NT2/D1 (cell line): ENCODE results near the gene MEDAG.

Experiments used
- DNase-seq: peaks from one replicate; pipeline ENCODE4 v3.0.0-alpha.2; 2011; ENCODE audit warnings: low read depth, low spot score
- H3K27me3 ChIP-seq: 2 replicates; pipeline ENCODE4 v1.6.0; 2011; ENCODE audit warnings: mild to moderate bottlenecking; ENCODE audit not compliant: insufficient read length, insufficient read depth
- H3K36me3 ChIP-seq: 2 replicates; pipeline ENCODE4 v1.6.1; 2011; ENCODE audit warnings: mild to moderate bottlenecking, low read length, mixed read lengths; ENCODE audit not compliant: insufficient read depth, insufficient read length
- H3K4me1 ChIP-seq: 2 replicates; pipeline ENCODE4 v1.5.1; 2011; ENCODE audit not compliant: insufficient read depth, insufficient read length
- H3K4me3 ChIP-seq: 2 replicates; pipeline ENCODE4 v1.5.1; 2011; ENCODE audit warnings: low read depth; ENCODE audit not compliant: insufficient read length
- H3K9ac ChIP-seq: 2 replicates; pipeline ENCODE4 v1.6.0; 2011; ENCODE audit warnings: low read depth; ENCODE audit not compliant: insufficient read length
- H3K9me3 ChIP-seq: 2 replicates; pipeline ENCODE4 v1.5.1; 2011; ENCODE audit warnings: mild to moderate bottlenecking, low read length; ENCODE audit not compliant: insufficient read depth
- SUZ12 ChIP-seq: IDR thresholded peaks from 2 replicates; pipeline ENCODE4 v1.6.1; 2011; ENCODE audit not compliant: insufficient read length, insufficient read depth; ENCODE audit errors: extremely low read depth
- YY1 ChIP-seq: IDR thresholded peaks from 2 replicates; pipeline ENCODE4 v1.6.1; 2011; ENCODE audit not compliant: insufficient read length, insufficient read depth
- ZNF274 ChIP-seq: IDR thresholded peaks from 2 replicates; pipeline ENCODE4 v1.6.1; 2011; ENCODE audit warnings: mild to moderate bottlenecking, low read depth, low read length

MEDAG gene

DNA sequence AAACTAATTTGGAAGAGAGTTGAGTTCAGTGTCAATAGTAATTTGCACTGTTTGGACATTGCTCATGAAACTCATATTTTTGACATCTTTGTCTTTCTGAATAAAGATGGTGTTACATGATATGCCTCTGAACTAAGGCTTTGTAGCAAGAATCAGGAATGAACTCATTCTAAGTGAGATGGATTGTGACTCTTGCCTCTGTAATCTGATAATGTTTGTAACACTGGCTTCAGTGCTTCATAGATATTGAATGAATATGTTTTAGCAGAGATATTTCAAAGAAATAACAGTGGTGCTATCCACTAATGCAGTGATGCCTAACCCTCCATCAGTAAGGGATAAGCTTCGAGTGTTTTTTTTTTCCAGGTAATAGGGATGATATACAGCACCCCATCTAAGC is 59.3 kb downstream of the MEDAG start:
- no peak for TF ChIP-seq YY1
- Histone ChIP-seq H3K36me3 (no peaks in the 10 kb centered on the region), H3K4me1 (no peaks in the 10 kb centered on the region), H3K9me3 (peaks cover 35% of the 10 kb centered on the region), H3K4me3 (no peak overlapping the region), H3K27me3 (no peaks in the 10 kb centered on the region), H3K9ac (no peak overlapping the region)
- DNase-seq, result no peak

DNA sequence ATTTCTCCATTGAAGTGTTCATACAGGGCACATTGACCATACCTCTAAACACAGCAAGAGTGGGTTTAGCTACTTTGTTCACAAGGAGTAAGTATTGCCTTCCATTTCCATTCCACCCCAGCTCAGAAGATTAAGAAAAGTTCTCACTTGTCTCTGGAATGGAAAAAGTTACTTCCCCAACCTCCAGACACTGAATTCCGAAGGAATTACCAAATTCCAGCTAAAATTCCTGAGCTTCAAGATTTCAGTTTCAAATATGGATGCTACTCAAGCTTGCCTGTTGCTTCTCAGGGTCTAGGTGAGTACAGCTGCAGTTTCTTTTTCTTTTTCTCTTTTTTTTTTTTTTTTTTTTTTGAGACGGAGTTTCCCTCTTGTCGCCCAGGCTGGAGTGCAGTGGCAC is 60.0 kb downstream of the MEDAG start:
- H3K4me1 ChIP-seq, result no peaks in the 10 kb centered on the region
- TF ChIP-seq ZNF274 (no peak), SUZ12 (no peak)
- H3K4me3 ChIP-seq, result no peak overlapping the region
- no peak for DNase-seq
- H3K9ac ChIP-seq, result no peak overlapping the region
- no peaks in the 10 kb centered on the region for H3K27me3 ChIP-seq
- peaks cover 30% of the 10 kb centered on the region for H3K9me3 ChIP-seq
- H3K36me3 ChIP-seq, result no peaks in the 10 kb centered on the region

DNA sequence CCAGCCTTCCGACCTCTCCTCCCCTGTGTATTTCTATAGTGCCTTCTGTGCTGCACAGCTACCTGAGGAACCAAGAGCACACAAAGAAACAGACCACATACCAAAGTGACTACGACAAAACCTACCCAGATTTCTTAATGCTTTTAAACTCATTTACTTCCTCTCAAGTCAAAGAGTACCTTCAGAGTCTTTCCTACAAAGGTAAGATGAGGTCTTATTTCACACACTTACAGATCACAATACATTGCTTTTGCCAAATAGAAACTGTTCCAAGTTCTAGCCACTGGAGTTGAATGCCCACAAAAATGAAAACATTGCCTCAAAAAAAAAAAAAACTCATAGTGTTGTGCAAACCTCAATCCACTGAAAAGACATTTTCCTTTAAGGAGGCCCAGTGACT is 62.8 kb downstream of the MEDAG start:
- Histone ChIP-seq H3K9ac (no peak overlapping the region), H3K4me1 (no peaks in the 10 kb centered on the region), H3K9me3 (peaks cover 30% of the 10 kb centered on the region), H3K4me3 (no peak overlapping the region), H3K27me3 (no peaks in the 10 kb centered on the region), H3K36me3 (no peaks in the 10 kb centered on the region)
- no peak for DNase-seq
- TF ChIP-seq ZNF274 (no peak), SUZ12 (no peak), YY1 (no peak)

DNA sequence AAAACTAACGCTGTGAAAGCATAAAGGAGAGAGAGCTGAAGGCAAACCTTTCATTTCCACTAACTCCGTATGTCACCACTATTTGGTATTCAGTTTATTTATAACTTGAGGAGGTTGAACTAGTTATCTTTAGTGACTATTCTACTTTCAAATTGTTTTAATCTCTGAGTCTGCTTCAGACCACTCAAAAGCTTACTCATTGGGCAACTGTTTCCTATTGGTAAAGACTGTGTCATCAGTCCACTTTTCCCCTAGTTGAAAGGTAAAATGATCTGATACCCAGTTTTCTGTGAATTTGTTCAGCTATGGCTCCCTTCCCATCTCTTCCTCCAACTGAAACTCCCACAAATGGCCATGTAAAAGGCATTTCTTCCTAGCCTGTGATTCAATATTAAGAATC is 65.5 kb downstream of the MEDAG start:
- peaks cover 17% of the 10 kb centered on the region for H3K9me3 ChIP-seq
- TF ChIP-seq SUZ12 (no peak), ZNF274 (no peak), YY1 (no peak)
- H3K4me1 ChIP-seq, result no peaks in the 10 kb centered on the region
- H3K27me3 ChIP-seq, result no peaks in the 10 kb centered on the region
- H3K36me3 ChIP-seq, result no peaks in the 10 kb centered on the region
- no peak overlapping the region for H3K4me3 ChIP-seq
- H3K9ac ChIP-seq, result no peak overlapping the region
- no peak for DNase-seq

DNA sequence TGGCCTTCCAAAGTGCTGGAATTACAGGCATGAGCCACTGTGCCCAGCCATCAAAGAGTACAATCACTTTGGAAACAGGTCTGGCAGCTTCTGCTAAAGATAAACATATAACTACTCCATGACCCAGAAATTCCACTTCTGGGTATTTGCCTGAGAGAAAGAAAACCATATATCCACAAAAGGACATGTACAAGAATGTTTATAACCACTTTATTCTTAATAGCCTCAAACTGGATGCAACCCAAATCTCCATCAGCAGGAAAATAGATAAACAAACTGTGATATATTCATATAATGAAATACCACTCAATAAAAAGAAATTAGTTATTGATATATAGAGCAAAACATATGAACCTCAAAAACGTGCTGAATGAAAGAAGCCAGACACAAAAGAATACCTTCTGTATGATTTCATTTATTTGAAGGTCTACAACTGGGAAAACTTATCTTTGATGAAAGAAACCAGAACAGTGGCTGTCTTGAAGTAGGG is 66.9 kb downstream of the MEDAG start:
- no peaks in the 10 kb centered on the region for H3K27me3 ChIP-seq
- DNase-seq, result no peak
- H3K4me3 ChIP-seq, result no peak overlapping the region
- H3K9me3 ChIP-seq, result peaks cover 4% of the 10 kb centered on the region; the same call in 1 of the 2 replicates
- no peaks in the 10 kb centered on the region for H3K36me3 ChIP-seq
- H3K4me1 ChIP-seq, result no peaks in the 10 kb centered on the region
- TF ChIP-seq ZNF274 (no peak), SUZ12 (no peak), YY1 (no peak)
- H3K9ac ChIP-seq, result no peak overlapping the region

DNA sequence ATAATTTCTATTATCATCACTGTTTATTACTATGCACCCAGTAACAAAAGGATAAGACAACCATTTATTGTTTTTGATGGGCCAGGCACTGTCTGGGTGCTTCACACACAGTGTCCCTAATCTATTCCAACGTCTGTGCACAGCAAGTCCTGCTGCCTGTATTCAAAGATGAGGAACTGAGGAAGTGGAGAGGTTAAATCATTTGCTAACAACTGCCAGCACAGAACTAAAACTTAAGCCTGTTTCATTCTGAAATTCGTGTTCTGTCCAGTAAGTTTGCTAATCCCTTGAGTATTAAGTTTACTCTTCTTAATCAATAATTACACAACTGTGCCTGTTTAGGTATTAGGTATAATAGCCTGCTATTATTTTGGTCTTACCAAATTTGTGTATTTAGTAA is 68.3 kb downstream of the MEDAG start:
- H3K4me1 ChIP-seq, result no peaks in the 10 kb centered on the region
- H3K9ac ChIP-seq, result no peak overlapping the region
- no peaks in the 10 kb centered on the region for H3K27me3 ChIP-seq
- TF ChIP-seq YY1 (no peak), SUZ12 (no peak), ZNF274 (no peak)
- no peaks in the 10 kb centered on the region; the same call in 1 of the 2 replicates for H3K9me3 ChIP-seq
- no peaks in the 10 kb centered on the region for H3K36me3 ChIP-seq
- H3K4me3 ChIP-seq, result no peak overlapping the region
- no peak for DNase-seq
